Tibial nerve (tissue), 4 donors: ENCODE measurements around the gene ADAMTS9.

Source experiments
- CTCF ChIP-seq, 5 experiments: fragments of 200-600 bp in 3 of 5; fragments of 450-650 bp in 2 of 5; sonication (generic) in 3 of 5; IDR thresholded peaks; one replicate each; pipeline ENCODE4 v1.5.1; 2016 to 2019; ENCODE audit warnings: antibody characterized with exemption in 5 of 5, mild to moderate bottlenecking in 3 of 5, moderate library complexity in 2 of 5
- EP300 ChIP-seq, 2 donors: sonication (generic); formaldehyde crosslinking; IDR thresholded peaks; one replicate each; pipeline ENCODE4 v1.6.1; 2017; ENCODE audit warnings: antibody characterized with exemption in 2 of 2, mild to moderate bottlenecking in 1 of 2
- POLR2A ChIP-seq, 2 donors: fragments of 450-650 bp; IDR thresholded peaks; one replicate each; pipeline ENCODE4 v1.6.1; 2017; ENCODE audit warnings: antibody characterized with exemption in 2 of 2, mild to moderate bottlenecking in 2 of 2, moderate library complexity in 2 of 2

DNA sequence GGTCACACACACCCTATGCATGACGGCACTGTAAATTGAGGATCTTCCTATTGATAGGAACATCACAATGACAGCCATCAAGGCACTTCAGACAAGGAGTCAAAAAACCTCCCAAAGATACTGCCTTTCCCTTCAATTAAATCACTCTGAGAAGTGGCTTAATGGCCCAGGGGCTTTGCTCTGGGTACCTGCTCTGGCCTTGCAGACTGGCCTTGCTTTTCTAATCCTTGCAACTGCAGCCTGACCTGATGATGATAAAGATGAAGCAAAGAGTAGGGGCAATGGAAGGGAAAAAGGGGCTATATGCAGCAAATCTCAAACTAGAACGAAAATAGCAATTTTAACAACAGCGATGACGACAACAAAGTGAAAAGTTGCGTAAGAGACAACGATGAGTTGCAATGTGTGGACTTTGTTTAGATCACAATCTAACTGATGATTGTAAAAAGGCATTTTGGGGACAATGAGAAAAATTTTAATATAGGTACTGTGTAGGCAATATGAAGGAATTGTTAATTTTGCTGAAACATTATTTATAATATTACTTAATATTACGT lies 14.6 kb downstream of the ADAMTS9 start:
- TF ChIP-seq POLR2A (IDR thresholded peaks at IDR 0.05) (no peak), CTCF (IDR thresholded peaks at IDR 0.05) (no peak), EP300 (IDR thresholded peaks at IDR 0.05) (no peak)
